A549 (cell line): ENCODE measurements around the gene SHE. TPM values are rescaled to one million over a fixed set of nuclear protein-coding genes. Genes with fewer than 3 reads are reported as not detected.
A peak's percentile ranks its signal among the peaks of the same experiment; 100 is the strongest.

Source experiments
- ATAC-seq, 2 experiments: fragments of 200-7000 bp in 1 of 2; fragments of >200 bp in 1 of 2; cut with Nextera tagmentation in 1 of 2; cut with Tn5 transposase in 1 of 2; 3 replicates each; pipeline versions ENCODE4 v1.8.0 to v1.9.1; 2018 to 2020; ENCODE audit warnings: mild to moderate bottlenecking in 1 of 2, moderate library complexity in 1 of 2
- CTCF ChIA-PET: fragments of 300-600 bp; sonication (Branson Sonifier 250); formaldehyde crosslinking; extraction: SDS; loops from one replicate; lab custom pipeline; 2021; ENCODE audit warnings: antibody characterized with exemption, inconsistent platforms; lab: Yijun Ruan, JAX
- POLR2A ChIA-PET: fragments of 350-600 bp; formaldehyde crosslinking; extraction: SDS; loops from one replicate; lab custom pipeline; 2021; ENCODE audit warnings: antibody characterized with exemption, inconsistent platforms; lab: Yijun Ruan, JAX
- DNase-seq, 2 experiments: peaks; one replicate each; pipeline versions ENCODE4 v3.0.0 to v3.0.0-alpha.2; 2011 to 2016; ENCODE audit warnings: low read depth in 1 of 2, low spot score in 1 of 2
- FAIRE-seq: peaks from 2 replicates; lab custom pipeline; 2011; peaks lifted over from hg19 to GRCh38; lab: Jason Lieb, UNC
- H3K27ac ChIP-seq, 2 experiments: fragments of >200 bp; sonication (Bioruptor Twin); formaldehyde crosslinking; 3 replicates each; pipeline ENCODE4 v1.5.1; 2016 to 2017
- H3K4me1 ChIP-seq: fragments of >200 bp; sonication (Bioruptor Twin); formaldehyde crosslinking; 3 replicates; pipeline ENCODE4 v1.6.1; 2016
- H3K4me2 ChIP-seq: fragments of >200 bp; sonication (Bioruptor Twin); formaldehyde crosslinking; 3 replicates; pipeline ENCODE4 v1.6.1; 2016
- H3K4me3 ChIP-seq: fragments of >200 bp; sonication (Bioruptor Twin); formaldehyde crosslinking; 3 replicates; pipeline ENCODE4 v1.5.1; 2016
- H3K9me3 ChIP-seq: fragments of >200 bp; sonication (Bioruptor Twin); formaldehyde crosslinking; 3 replicates; pipeline ENCODE4 v1.6.1; 2016
- CHD2 ChIP-seq: fragments of 150-350 bp; IDR thresholded peaks from 2 replicates; pipeline ENCODE4 v1.6.1; 2014; ENCODE audit warnings: low read length; ENCODE audit not compliant: partially characterized antibody
- CHD4 ChIP-seq: fragments of 200-600 bp; sonication (generic); IDR thresholded peaks from 2 replicates; pipeline ENCODE4 v1.6.1; 2016; ENCODE audit warnings: antibody characterized with exemption, mild to moderate bottlenecking, borderline replicate concordance
- CTCF ChIP-seq: fragments of >200 bp; sonication (Bioruptor Twin); formaldehyde crosslinking; IDR thresholded peaks from 3 replicates; pipeline ENCODE4 v1.5.1; 2016
- E2F6 ChIP-seq: IDR thresholded peaks from 2 replicates; pipeline ENCODE4 v1.6.1; 2012; ENCODE audit warnings: low read depth, borderline replicate concordance
- EHF ChIP-seq: fragments of 250-450 bp; sonication (Bioruptor Pico); IDR thresholded peaks from 2 replicates; pipeline ENCODE4 v1.5.0; 2020; ENCODE audit warnings: mild to moderate bottlenecking
- ELK1 ChIP-seq: fragments of 150-350 bp; IDR thresholded peaks from 2 replicates; pipeline ENCODE4 v1.6.1; 2014; ENCODE audit warnings: low read depth, mild to moderate bottlenecking, low read length
- EP300 ChIP-seq, 2 experiments: fragments of >200 bp; sonication (Bioruptor Twin); formaldehyde crosslinking; IDR thresholded peaks; 2 replicates in 1 of 2; 3 replicates in 1 of 2; pipeline ENCODE4 v1.6.1; 2016 to 2017
- FOSL2 ChIP-seq, 2 experiments: fragments of 450-650 bp in 1 of 2; fragments of >200 bp in 1 of 2; sonication (Bioruptor Twin) in 1 of 2; formaldehyde crosslinking; IDR thresholded peaks; 2 replicates each; pipeline versions ENCODE4 v1.5.0 to v1.6.1; 2016 to 2020; ENCODE audit warnings: mild to moderate bottlenecking in 1 of 2, moderate library complexity in 1 of 2
- GATA3 ChIP-seq: IDR thresholded peaks from 2 replicates; pipeline ENCODE4 v1.6.1; 2012; ENCODE audit warnings: borderline replicate concordance
- HOXA7 ChIP-seq: fragments of 250-450 bp; sonication (Bioruptor Pico); IDR thresholded peaks from 2 replicates; pipeline ENCODE4 v1.5.0; 2020; ENCODE audit warnings: mild to moderate bottlenecking, moderate library complexity
- JUNB ChIP-seq: fragments of >200 bp; sonication (Bioruptor Twin); formaldehyde crosslinking; IDR thresholded peaks from 2 replicates; pipeline ENCODE4 v1.6.1; 2016
- KDM1A ChIP-seq: fragments of 200-600 bp; sonication (generic); IDR thresholded peaks from 2 replicates; pipeline ENCODE4 v1.6.1; 2016; ENCODE audit warnings: low read depth, mild to moderate bottlenecking
- MYC ChIP-seq: IDR thresholded peaks from 2 replicates; pipeline ENCODE4 v1.6.1; 2012; ENCODE audit warnings: mild to moderate bottlenecking, inconsistent platforms, low read length, improper control_type of control experiment, borderline replicate concordance
- RAD21 ChIP-seq, 2 experiments: fragments of >200 bp in 1 of 2; sonication (Bioruptor Twin) in 1 of 2; formaldehyde crosslinking in 1 of 2; IDR thresholded peaks in 1 of 2; conservative IDR thresholded peaks in 1 of 2; 2 replicates in 1 of 2; 3 replicates in 1 of 2; pipeline ENCODE4 v1.6.1; 2012 to 2018; ENCODE audit warnings: inconsistent platforms in 1 of 2
- RFX5 ChIP-seq: fragments of 450-650 bp; IDR thresholded peaks from 2 replicates; pipeline ENCODE4 v1.7.1; 2014; ENCODE audit warnings: antibody characterized with exemption, mild to moderate bottlenecking, moderate library complexity
- RNF2 ChIP-seq: fragments of 200-600 bp; sonication (generic); IDR thresholded peaks from 2 replicates; pipeline ENCODE4 v1.6.1; 2016; ENCODE audit warnings: low read depth, mild to moderate bottlenecking, antibody characterized with exemption, moderate library complexity, borderline replicate concordance
- TP53 ChIP-seq: fragments of 250-450 bp; sonication (Bioruptor Pico); IDR thresholded peaks from 2 replicates; pipeline ENCODE4 v1.5.0; 2021; ENCODE audit warnings: mild to moderate bottlenecking, moderate library complexity
- USF2 ChIP-seq: fragments of 450-650 bp; IDR thresholded peaks from 2 replicates; pipeline ENCODE4 v1.6.1; 2014; ENCODE audit warnings: antibody characterized with exemption
- ZC3H11A ChIP-seq: fragments of 450-650 bp; IDR thresholded peaks from 2 replicates; pipeline ENCODE4 v1.6.1; 2014; ENCODE audit warnings: antibody characterized with exemption, mild to moderate bottlenecking
- ZFP36 ChIP-seq: fragments of 450-650 bp; IDR thresholded peaks from 2 replicates; pipeline ENCODE4 v1.6.1; 2014; ENCODE audit warnings: borderline replicate concordance; ENCODE audit not compliant: partially characterized antibody
- WGBS: methylation state at CpG from one replicate; pipeline ENCODE4 v1.1.6; 2017; ENCODE audit errors: missing lambda C conversion rate; 5-methylcytosine and 5-hydroxymethylcytosine counted together
- polyA plus RNA-seq, 4 experiments: library from polyadenylated mRNA; depleted of rRNA in 3 of 4; stranded (reverse); fragments of >200 nt; fragmentation: RNase III in 1 of 4; extraction: RNeasy Plus Mini Kit Qiagen cat#74134 plus additional on column Dnase treatment in 1 of 4; gene quantifications; 2 replicates in 3 of 4; 3 replicates in 1 of 4; pipeline ENCODE4 v1.2.3, GENCODE V29; 2011 to 2017

SHE gene
- polyA plus RNA-seq, 2 of the 4 experiments (the other 2 are of a cell fraction): 0.03 TPM; not detected in 1

- ChIA-PET CTCF (interaction anchor here (5.7 to 7.1 kb wide), 2 partner anchors 14 to 68 kb away, joined by 78 to 79 read pairs; no protein-coding TSS in a partner anchor), POLR2A (no interaction called here)
- Histone ChIP-seq H3K27ac (no peak overlapping the region), H3K4me2 (no peak overlapping the region), H3K4me1 (peaks cover 21% of the 10 kb centered on the region), H3K4me3 (no peak overlapping the region), H3K9me3 (no peaks in the 10 kb centered on the region)
- FAIRE-seq: no peak
- TF ChIP-seq MYC: no peak
- TF ChIP-seq RAD21 (conservative IDR thresholded peaks at IDR 0.05 in 1 of 2, IDR thresholded peaks at IDR 0.05 in 1 of 2): no peak
- TF ChIP-seq CTCF: no peak
- 75% methylated on average over 3 of the region's 3 CpGs for WGBS
- no peak for DNase-seq
- no peak for ATAC-seq
These were observed 47.1 kb upstream of the SHE start for GRCh38 chr1:154549202-154549770.

GRCh38 chr1:154548028-154548427 is 45.8 kb upstream of the SHE start:
- Histone ChIP-seq H3K4me2 (peak overlapping the region; percentile 20; the same call in 1 of the 3 replicates), H3K27ac (no peak overlapping the region), H3K4me3 (no peak overlapping the region), H3K4me1 (peaks cover 21% of the 10 kb centered on the region), H3K9me3 (no peaks in the 10 kb centered on the region)
- CTCF ChIA-PET: interaction anchor here (1.4 to 7.1 kb wide), 5 partner anchors 10 to 67 kb away, joined by 4 to 79 read pairs (median 10); partner anchors contain the start of gene UBE2Q1
- FAIRE-seq (no peak), ATAC-seq (no peak; a peak in 1 of 6 replicates), DNase-seq (no peak)
- POLR2A ChIA-PET: no interaction called here
- no peak for TF ChIP-seq EHF (CRISPR knock-in tag)
- TF ChIP-seq MYC: no peak
- TF ChIP-seq HOXA7: no peak
- no peak for TF ChIP-seq EP300 (IDR thresholded peaks at IDR 0.05)
- TF ChIP-seq RAD21 (conservative IDR thresholded peaks at IDR 0.05 in 1 of 2, IDR thresholded peaks at IDR 0.05 in 1 of 2): no peak
- TF ChIP-seq GATA3: no peak
- no peak for TF ChIP-seq JUNB
- no peak for TF ChIP-seq E2F6
- TF ChIP-seq USF2: no peak
- 9% methylated on average over 1 of the region's 1 CpG for WGBS

GRCh38 chr1:154547105-154547732 is 45.0 kb upstream of the SHE start:
- Histone ChIP-seq H3K4me1 (peaks cover 21% of the 10 kb centered on the region), H3K9me3 (no peaks in the 10 kb centered on the region), H3K4me3 (no peak overlapping the region), H3K4me2 (no peak overlapping the region), H3K27ac (no peak overlapping the region)
- DNase-seq (no peak), ATAC-seq (no peak), FAIRE-seq (no peak)
- no peak for TF ChIP-seq CHD2
- no peak for TF ChIP-seq TP53 (CRISPR knock-in tag)
- TF ChIP-seq RNF2: no peak
- no peak for TF ChIP-seq ELK1
- TF ChIP-seq EP300 (IDR thresholded peaks at IDR 0.05): no peak
- no peak for TF ChIP-seq KDM1A
- no peak for TF ChIP-seq CHD4
- no peak for TF ChIP-seq FOSL2 (IDR thresholded peaks at IDR 0.05)
- no peak for TF ChIP-seq FOSL2 (CRISPR knock-in tag; IDR thresholded peaks at IDR 0.05)
- TF ChIP-seq ZFP36: no peak
- TF ChIP-seq RFX5: no peak
- no peak for TF ChIP-seq ZC3H11A
- ChIA-PET CTCF (interaction anchor here (0.6 to 7.1 kb wide), 55 partner anchors 8 to 579 kb away, joined by 3 to 79 read pairs (median 4); partner anchors contain the start of genes ATP8B2, CHRNB2, CREB3L4 and UBE2Q1), POLR2A (interaction anchor here (1.2 kb wide), 1 partner anchor 67 kb away, joined by 3 read pairs; no protein-coding TSS in a partner anchor)
- WGBS: 72% methylated on average over 11 of the region's 11 CpGs
